HepG2 (cell line): Measurements from ENCODE around the gene ZNF593OS. TPM values are rescaled to one million over a fixed set of nuclear protein-coding genes. Genes with fewer than 3 reads are reported as not detected.

Experiments used
- AGO1 ChIP-seq: fragments of 200-400 bp; formaldehyde crosslinking; IDR thresholded peaks from 2 replicates; pipeline ENCODE4 v1.6.1; 2017; ENCODE audit warnings: mild to moderate bottlenecking, low read depth, low read length, moderate library complexity; ENCODE audit not compliant: poor library complexity, severe bottlenecking
- ARHGAP35 ChIP-seq: sonication (generic); formaldehyde crosslinking; IDR thresholded peaks from 2 replicates; pipeline ENCODE4 v1.9.0; 2022; ENCODE audit warnings: mild to moderate bottlenecking, inconsistent platforms, moderate library complexity, missing genetic modification reagents, borderline replicate concordance
- CENPT ChIP-seq: sonication (generic); formaldehyde crosslinking; IDR thresholded peaks from 2 replicates; pipeline ENCODE4 v1.8.0; 2022; ENCODE audit warnings: low read depth, mild to moderate bottlenecking, moderate library complexity, missing genetic modification reagents
- ELF4 ChIP-seq: sonication (generic); formaldehyde crosslinking; IDR thresholded peaks from 2 replicates; pipeline ENCODE4 v1.5.0; 2020; ENCODE audit warnings: missing genetic modification reagents, mild to moderate bottlenecking, moderate library complexity, borderline replicate concordance
- FOXA3 ChIP-seq: IDR thresholded peaks from 2 replicates; pipeline ENCODE4 v1.6.1; 2016; ENCODE audit warnings: missing genetic modification reagents, missing compliant biosample characterization
- GABPA ChIP-seq, 2 experiments: IDR thresholded peaks; 2 replicates each; pipeline ENCODE4 v1.6.1; 2011 to 2016; ENCODE audit warnings: low read depth in 2 of 2, low read length in 1 of 2, missing biosample characterization in 1 of 2, missing genetic modification characterization in 1 of 2
- HBP1 ChIP-seq: IDR thresholded peaks from 2 replicates; pipeline ENCODE4 v1.6.1; 2016; ENCODE audit warnings: low read depth, control low read depth
- HDAC6 ChIP-seq: fragments of 200-600 bp; sonication (generic); IDR thresholded peaks from 2 replicates; pipeline ENCODE4 v1.7.0; 2017; ENCODE audit warnings: mild to moderate bottlenecking, antibody characterized with exemption, low read length, low read depth
- HNF4A ChIP-seq: sonication (generic); formaldehyde crosslinking; IDR thresholded peaks from 2 replicates; pipeline ENCODE4 v1.4.0; 2020; ENCODE audit warnings: missing genetic modification reagents
- JUN ChIP-seq: sonication (generic); formaldehyde crosslinking; IDR thresholded peaks from 2 replicates; pipeline ENCODE4 v1.4.0; 2020; ENCODE audit warnings: mild to moderate bottlenecking, missing genetic modification reagents
- KAT8 ChIP-seq: IDR thresholded peaks from 2 replicates; pipeline ENCODE4 v1.6.1; 2016; ENCODE audit warnings: missing genetic modification reagents, missing compliant biosample characterization
- KDM2A ChIP-seq: sonication (generic); formaldehyde crosslinking; IDR thresholded peaks from 2 replicates; pipeline ENCODE4 v1.4.0; 2020; ENCODE audit warnings: low read depth, missing genetic modification reagents, borderline replicate concordance
- KMT2A ChIP-seq: sonication (generic); formaldehyde crosslinking; IDR thresholded peaks from 2 replicates; pipeline ENCODE4 v1.4.0; 2020; ENCODE audit warnings: missing genetic modification reagents
- NKX3-1 ChIP-seq: sonication (generic); formaldehyde crosslinking; IDR thresholded peaks from 2 replicates; pipeline ENCODE4 v1.5.0; 2020; ENCODE audit warnings: missing genetic modification reagents
- PHF8 ChIP-seq: sonication (generic); formaldehyde crosslinking; IDR thresholded peaks from 2 replicates; pipeline ENCODE4 v1.5.0; 2020; ENCODE audit warnings: missing genetic modification reagents
- RBAK ChIP-seq: sonication (generic); formaldehyde crosslinking; IDR thresholded peaks from 2 replicates; pipeline ENCODE4 v1.5.1; 2020; ENCODE audit warnings: mild to moderate bottlenecking, missing genetic modification reagents
- SIX1 ChIP-seq: sonication (generic); formaldehyde crosslinking; IDR thresholded peaks from 2 replicates; pipeline ENCODE4 v1.4.0; 2020; ENCODE audit warnings: missing genetic modification reagents, borderline replicate concordance
- THAP8 ChIP-seq: sonication (generic); formaldehyde crosslinking; IDR thresholded peaks from 2 replicates; pipeline ENCODE4 v1.5.1; 2020; ENCODE audit warnings: missing genetic modification reagents, mild to moderate bottlenecking, borderline replicate concordance
- ZBTB42 ChIP-seq: sonication (generic); formaldehyde crosslinking; IDR thresholded peaks from 2 replicates; pipeline ENCODE4 v1.5.0; 2020; ENCODE audit warnings: mild to moderate bottlenecking, missing genetic modification reagents
- ZFP37 ChIP-seq: sonication (generic); formaldehyde crosslinking; IDR thresholded peaks from 2 replicates; pipeline ENCODE4 v1.4.0; 2020; ENCODE audit warnings: missing genetic modification reagents, borderline replicate concordance
- ZMAT3 ChIP-seq: sonication (generic); formaldehyde crosslinking; conservative IDR thresholded peaks from 2 replicates; pipeline ENCODE4 v1.7.0; 2021; ENCODE audit warnings: missing genetic modification reagents
- ZNF362 ChIP-seq: sonication (generic); formaldehyde crosslinking; IDR thresholded peaks from 2 replicates; pipeline ENCODE4 v1.4.0; 2020; ENCODE audit warnings: missing genetic modification reagents, mild to moderate bottlenecking, borderline replicate concordance
- ZNF597 ChIP-seq: sonication (generic); formaldehyde crosslinking; IDR thresholded peaks from 2 replicates; pipeline ENCODE4 v1.5.0; 2020; ENCODE audit warnings: missing genetic modification reagents
- ZNF839 ChIP-seq: sonication (generic); formaldehyde crosslinking; IDR thresholded peaks from 2 replicates; pipeline ENCODE4 v1.4.0; 2020; ENCODE audit warnings: missing genetic modification reagents, mild to moderate bottlenecking, borderline replicate concordance
- ZNF891 ChIP-seq: sonication (generic); formaldehyde crosslinking; IDR thresholded peaks from 2 replicates; pipeline ENCODE4 v1.5.0; 2020; ENCODE audit warnings: mild to moderate bottlenecking, missing genetic modification reagents
- polyA plus RNA-seq, 8 experiments: library from polyadenylated mRNA; depleted of rRNA in 3 of 8; stranded (reverse) in 7 of 8; unstranded in 1 of 8; fragments of >200 nt; fragmentation: Illumina TruSeq in 4 of 8; extraction: Trizol in 4 of 8; gene quantifications; 2 replicates each; pipeline versions ENCODE4 v1.2.1 to v1.2.3, GENCODE V29; 2011 to 2016; ENCODE audit warnings: low read depth in 4 of 8, missing spikeins in 1 of 8, mixed read lengths in 1 of 8; ENCODE audit not compliant: insufficient read depth in 1 of 8
- total RNA-seq, 5 experiments: library from RNA; depleted of rRNA; stranded (reverse); fragments of >200 nt; fragmentation: Illumina TruSeq; extraction: Trizol; gene quantifications; 2 replicates each; pipeline ENCODE4 v1.2.3, GENCODE V29; 2016; ENCODE audit warnings: low read depth in 1 of 5

Gene ZNF593OS
- total and polyA plus RNA-seq, 2 of the 13 experiments (the other 11 are each of a cell fraction or from before 2014, with no cell fraction given): not detected

GRCh38 chr1:26161415-26162219 is 10.0 kb downstream of the ZNF593OS start (continued):
- TF ChIP-seq ARHGAP35 (CRISPR knock-in tag): 0 out of 2 replicates have a peak, but pooled peaks have one; percentile 73
- 0 out of 2 replicates have a peak, but pooled peaks have one; percentile 28 for TF ChIP-seq NKX3-1 (CRISPR knock-in tag)
- TF ChIP-seq THAP8 (CRISPR knock-in tag): no peak
- no peak for TF ChIP-seq ZNF839 (CRISPR knock-in tag)
- no peak for TF ChIP-seq KAT8 (CRISPR knock-in tag)
- TF ChIP-seq HDAC6: no peak
- no peak for TF ChIP-seq ZNF362 (CRISPR knock-in tag)
- TF ChIP-seq ZNF597 (CRISPR knock-in tag): no peak
- no peak for TF ChIP-seq ZBTB42 (CRISPR knock-in tag)
- TF ChIP-seq HNF4A: no peak
- no peak for TF ChIP-seq CENPT (CRISPR knock-in tag)
- peak; percentile 75; the same call in 1 of the 2 replicates for TF ChIP-seq ZNF891
- no peak for TF ChIP-seq FOXA3
- TF ChIP-seq GABPA (IDR thresholded peaks at IDR 0.05; ENCODE audit: low read depth, low read length): no peak
- TF ChIP-seq GABPA (CRISPR knock-in tag; IDR thresholded peaks at IDR 0.05; ENCODE audit: low read depth): no peak
- TF ChIP-seq KDM2A (CRISPR knock-in tag): peak; percentile 59; the same call in 1 of the 2 replicates
- TF ChIP-seq HBP1 (CRISPR knock-in tag): no peak
- 0 out of 2 replicates have a peak, but pooled peaks have one; percentile 70 for TF ChIP-seq ZMAT3
- no peak for TF ChIP-seq AGO1
- no peak for TF ChIP-seq SIX1 (CRISPR knock-in tag)
- TF ChIP-seq KMT2A (CRISPR knock-in tag): no peak
- no peak for TF ChIP-seq JUN (CRISPR knock-in tag)
- TF ChIP-seq RBAK (CRISPR knock-in tag): no peak
- no peak for TF ChIP-seq ELF4 (CRISPR knock-in tag)
- no peak; the same call in none of the 2 replicates for TF ChIP-seq PHF8 (CRISPR knock-in tag)
- no peak for TF ChIP-seq ZFP37 (CRISPR knock-in tag)
